GM21723 (cell line): ENCODE results near the gene COL6A5.
"Not testable (repeated sequence)": the region's sequence is repeated elsewhere in the genome, so short reads cannot be mapped to it uniquely, and the experiment has no call there.

ENCODE experiments used
- ATAC-seq: cut with Tn5 transposase; IDR thresholded peaks from one replicate; pipeline ENCODE4 v1.9.1; 2021; ENCODE audit warnings: mild to moderate bottlenecking, moderate library complexity; ENCODE audit not compliant: unreplicated experiment

Gene COL6A5

GRCh38 chr3:130345487-130346079, at the start of gene COL6A5:
COL6A5 (plus strand) TSS chr3:130345672; CDS start chr3:130373639, 27,967 bp downstream.
- ATAC-seq = no peak

GRCh38 chr3:130299531-130299930, 45.9 kb upstream of the COL6A5 start:
- ATAC-seq = no peak

GRCh38 chr3:130300888-130301287, 44.6 kb upstream of the COL6A5 start:
- ATAC-seq = no peak

DNA sequence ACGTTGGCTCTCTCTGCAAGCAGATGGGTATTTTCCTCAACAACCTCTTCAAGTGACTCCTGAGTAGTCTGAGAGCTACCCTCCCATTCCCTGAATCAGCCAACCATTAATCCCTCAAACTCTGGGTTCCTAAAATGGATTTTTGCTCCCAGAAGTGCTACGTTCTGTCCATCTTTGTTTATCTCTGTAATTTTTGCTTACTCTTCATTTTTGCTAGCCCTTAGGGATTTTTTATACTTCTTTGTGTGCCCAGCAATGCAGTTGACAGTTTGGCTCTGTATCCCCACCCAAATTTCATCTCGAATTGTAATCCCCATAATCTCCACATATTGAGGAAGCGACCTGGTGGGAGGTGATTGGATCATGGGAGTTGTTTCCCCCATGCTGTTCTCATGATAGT, 35.4 kb upstream of the COL6A5 start:
- no peak for ATAC-seq

- ATAC-seq = no peak
These were observed 33.1 kb upstream of the COL6A5 start for GRCh38 chr3:130312374-130312773.

DNA sequence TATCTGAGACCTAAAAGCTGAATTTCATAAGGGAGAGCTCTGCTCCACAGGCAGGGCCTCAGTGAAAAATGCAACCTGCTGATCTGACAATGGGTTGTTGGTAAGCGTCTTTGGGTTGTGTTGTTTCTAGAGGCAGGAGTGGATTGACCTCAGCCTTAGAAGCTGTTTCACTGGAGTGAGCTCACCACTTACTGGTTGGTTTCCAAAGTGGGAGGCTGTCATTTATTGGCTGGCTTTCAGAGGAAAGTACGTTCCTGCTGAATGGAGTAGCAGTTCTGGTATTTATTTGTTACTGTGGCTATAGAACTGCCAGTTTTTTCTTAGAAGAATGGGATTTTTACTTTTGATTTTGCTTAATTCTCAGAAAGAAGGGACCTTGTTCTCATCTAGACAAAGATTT, 29.3 kb upstream of the COL6A5 start:
- ATAC-seq = no peak

GRCh38 chr3:130323503-130323902, 22.0 kb upstream of the COL6A5 start:
- no peak for ATAC-seq

DNA sequence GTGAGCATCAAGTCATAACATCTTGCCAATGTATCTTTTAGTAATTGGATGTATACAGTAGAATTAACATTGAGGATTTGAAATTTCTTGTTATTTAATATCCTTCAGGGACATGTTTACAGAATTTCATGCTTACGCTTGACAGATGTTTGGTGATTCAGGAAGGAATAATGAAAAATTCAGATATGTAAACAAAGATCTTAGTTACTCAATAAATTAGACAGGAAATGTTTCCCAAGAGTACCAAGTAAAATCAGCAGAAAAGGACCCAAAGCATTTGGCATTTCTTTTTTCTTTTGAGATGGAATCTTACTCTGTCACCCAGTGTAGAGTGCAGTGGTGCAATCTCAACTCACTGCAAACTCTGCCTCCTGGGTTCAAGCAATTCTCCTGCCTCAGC, 4.7 kb upstream of the COL6A5 start:
- ATAC-seq = no peak

DNA sequence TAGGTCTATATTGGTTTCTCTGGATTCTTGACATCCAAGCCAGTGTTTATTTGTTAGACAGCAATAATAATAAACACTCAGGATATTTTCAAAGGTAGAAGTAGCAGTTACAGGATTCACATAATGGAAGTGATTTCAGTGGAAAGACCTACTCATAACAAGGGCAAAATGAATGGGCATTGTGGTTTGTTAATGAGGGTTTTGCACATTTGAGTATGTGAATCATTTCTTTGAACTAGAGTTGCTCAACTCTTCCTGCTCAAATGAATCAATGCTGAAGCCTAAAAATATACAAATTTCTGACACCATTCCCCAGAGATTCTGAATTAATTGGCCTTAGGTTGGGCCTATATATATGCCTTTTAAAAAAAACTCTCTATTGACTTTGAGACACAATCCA, 4.1 kb upstream of the COL6A5 start:
- ATAC-seq = no peak

DNA sequence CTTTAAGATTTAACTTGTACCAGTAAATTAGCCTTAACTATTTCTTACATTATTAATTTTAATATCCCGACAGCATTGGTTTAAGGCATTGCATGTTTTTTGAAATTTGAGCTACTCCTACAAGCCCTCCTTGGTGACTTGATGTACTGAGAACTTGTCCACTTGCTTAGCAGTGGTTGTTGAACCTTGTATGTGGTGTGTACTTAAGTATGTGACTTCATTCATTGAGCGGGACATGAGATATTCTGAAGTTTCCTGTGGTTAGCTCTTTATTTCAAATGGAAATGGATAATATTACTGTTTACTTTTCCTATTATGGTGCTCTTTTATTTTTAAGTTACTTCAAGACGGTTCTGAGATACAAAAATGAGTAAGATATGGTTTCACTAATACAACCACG, 3.6 kb upstream of the COL6A5 start:
- no peak for ATAC-seq

DNA sequence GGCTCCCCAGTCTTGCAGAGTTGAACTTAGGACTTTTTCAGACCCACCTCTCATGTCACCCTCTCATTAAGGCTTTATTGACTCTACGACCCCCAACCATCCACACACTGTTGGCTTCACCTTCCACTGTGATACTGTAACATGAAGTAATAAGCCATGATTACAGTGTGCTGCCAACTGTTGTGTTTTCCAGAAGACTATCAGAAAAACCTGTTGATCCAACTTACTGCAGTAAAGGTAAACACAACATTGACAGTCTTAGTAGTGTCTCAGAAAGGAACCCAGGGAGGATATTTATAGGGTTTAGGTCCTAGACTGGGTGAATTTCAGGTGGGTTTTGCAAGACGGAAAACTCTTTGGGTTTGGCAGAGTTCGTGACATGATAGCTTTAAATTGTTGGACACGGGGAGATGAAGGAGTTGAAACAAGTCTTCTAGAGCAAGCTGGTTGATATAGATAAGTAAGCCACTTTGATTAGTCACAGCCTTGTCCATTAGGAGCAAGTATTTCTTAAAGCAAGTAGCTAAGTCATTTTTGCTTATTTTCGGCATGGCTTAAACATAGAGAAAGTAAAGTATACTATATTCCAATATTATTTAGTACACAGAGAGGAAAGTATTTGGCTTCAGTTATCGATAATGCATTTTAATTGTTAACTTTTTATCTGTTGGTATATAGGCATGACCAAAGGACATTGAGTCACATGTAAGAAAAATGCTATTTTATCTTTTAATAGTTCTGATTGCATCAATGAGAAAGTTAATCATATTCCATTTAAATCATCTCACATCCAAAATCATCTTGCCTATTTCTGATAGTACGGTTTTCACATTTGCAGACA, 2.4 kb upstream of the COL6A5 start:
- ATAC-seq = no peak

DNA sequence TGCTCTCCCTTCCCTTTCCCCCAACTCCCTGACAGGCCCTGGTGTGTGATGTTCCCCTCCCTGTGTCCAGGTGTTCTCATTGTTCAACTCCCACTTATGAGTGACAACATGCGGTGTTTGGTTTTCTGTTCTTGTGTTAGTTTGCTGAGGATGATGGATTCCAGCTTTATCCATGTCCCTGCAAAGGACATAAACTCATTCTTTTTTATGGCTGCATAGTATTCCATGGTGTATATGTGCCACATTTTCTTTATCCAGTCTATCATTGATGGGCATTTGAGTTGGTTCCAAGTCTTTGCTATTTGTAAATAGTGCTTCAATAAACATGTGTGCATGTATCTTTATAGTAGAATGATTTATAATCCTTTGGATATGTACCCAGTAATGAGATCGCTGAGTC, 2.8 kb downstream of the COL6A5 start:
- ATAC-seq = not testable (repeated sequence)

GRCh38 chr3:130354430-130354829, 9.0 kb downstream of the COL6A5 start:
- ATAC-seq = no peak

GRCh38 chr3:130374033-130374432, 28.6 kb downstream of the COL6A5 start:
- no peak for ATAC-seq

DNA sequence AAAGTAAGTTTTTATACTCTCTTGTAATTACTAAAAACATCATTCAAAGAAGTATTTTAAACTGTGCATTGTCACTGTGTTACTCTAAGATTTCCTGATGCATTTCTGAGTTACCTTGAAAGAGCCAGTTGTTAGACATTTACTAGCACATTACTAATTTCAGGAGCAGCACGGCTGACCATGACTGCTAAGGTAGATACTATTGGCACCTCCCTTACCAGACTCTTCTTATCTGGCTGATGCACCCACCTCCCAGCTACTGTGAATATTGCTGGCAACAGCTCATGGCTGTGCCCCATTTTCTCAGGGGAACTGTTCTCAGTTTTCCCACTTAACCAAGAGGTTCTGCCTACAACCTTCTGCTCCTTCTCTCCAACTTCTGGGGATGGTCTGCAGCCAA, 29.4 kb downstream of the COL6A5 start:
- no peak for ATAC-seq

- no peak for ATAC-seq
These were observed 32.6 kb downstream of the COL6A5 start for GRCh38 chr3:130377960-130378676.

DNA sequence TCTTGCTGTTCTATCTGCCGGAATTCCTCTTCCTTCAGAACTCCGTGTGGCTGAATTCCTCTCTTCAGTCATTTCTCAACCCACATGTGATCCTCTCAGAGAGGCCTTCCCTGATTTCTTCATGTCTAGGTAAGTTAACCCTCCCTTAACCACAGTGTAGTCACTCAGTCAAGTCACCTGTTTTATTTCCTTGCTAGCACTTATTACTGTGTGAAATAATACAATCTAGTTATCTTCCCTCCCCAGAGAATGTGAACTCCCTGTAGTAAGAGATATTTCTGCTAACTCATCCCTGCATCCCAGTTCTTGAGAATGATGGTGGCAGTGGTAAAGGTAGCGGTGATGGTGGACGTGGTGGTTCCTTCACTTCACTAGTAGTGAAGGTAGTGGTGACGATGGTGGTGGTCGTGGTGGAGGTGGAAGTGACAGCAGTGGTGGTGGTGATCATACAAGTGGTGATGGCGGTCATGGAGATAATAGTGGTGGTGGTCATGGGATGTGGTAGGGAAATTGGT, 33.3 kb downstream of the COL6A5 start:
- no peak for ATAC-seq

- no peak for ATAC-seq
These were observed 33.8 kb downstream of the COL6A5 start for GRCh38 chr3:130379274-130379673.

DNA sequence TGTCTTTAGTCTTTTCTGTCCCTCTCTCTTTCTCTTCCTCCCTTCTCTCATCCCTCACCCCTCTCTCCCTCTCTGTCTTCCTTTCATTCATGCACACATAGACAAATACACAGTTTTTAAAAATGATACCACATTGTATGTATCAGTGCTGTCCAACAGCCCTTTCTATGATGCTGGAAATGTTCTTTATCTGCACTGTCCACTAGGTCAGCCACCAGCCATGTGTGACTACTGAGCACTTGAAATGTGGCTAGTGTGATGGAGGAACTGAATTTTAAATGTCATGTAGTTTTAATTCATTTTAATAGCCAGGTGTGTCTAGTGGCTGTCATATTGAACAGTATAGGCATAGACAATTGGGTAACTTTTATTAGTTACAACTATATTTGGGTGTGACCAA, 34.9 kb downstream of the COL6A5 start:
- ATAC-seq = no peak

DNA sequence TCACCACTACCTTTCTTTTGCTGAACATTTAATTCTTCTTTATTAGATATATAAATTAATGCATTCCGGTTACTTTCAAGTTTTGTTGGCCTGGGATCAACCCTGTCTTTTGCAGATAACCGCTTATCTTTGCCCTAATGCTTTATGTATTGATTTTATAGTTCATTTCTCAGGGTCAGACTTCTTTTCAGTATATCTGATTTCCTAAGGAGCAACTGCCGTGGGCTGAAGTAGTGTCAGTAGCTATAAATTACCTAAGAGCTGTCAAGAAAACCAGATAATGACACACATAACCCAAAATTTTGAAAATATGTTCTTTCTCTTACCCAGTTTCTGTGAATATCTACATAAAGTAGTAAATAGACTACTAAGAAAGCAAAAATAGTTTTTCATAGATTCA, 38.0 kb downstream of the COL6A5 start:
- no peak for ATAC-seq

DNA sequence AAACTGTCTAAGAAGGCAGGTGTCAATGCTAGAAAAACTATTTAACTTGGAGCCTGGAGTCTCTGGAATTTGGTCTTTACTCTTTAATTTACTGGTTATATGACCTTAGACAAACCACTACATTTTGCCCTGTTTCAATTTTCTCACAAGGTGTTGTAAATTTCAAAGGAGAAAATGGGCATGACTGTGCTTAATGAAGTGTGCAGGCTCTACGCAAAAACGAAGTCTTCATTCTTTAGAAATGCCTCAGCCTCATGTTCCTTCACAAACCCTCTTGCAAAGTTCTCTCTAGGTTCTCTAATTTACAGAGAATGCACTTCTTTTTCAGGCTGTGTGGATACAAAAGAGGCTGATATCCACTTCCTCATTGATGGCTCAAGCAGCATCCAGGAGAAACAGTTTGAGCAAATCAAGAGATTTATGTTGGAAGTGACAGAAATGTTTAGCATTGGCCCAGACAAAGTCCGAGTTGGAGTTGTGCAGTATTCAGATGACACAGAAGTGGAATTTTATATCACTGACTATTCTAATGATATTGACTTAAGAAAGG, 39.1 kb downstream of the COL6A5 start:
- no peak for ATAC-seq
